GM18519 (cell line): ENCODE results near the gene BTNL9.
"Not testable (repeated sequence)": the region's sequence is repeated elsewhere in the genome, so short reads cannot be mapped to it uniquely, and the experiment has no call there.

Experiments used
- ATAC-seq: cut with Tn5 transposase; IDR thresholded peaks from one replicate; pipeline ENCODE4 v1.9.1; 2021; ENCODE audit warnings: mild to moderate bottlenecking, moderate library complexity; ENCODE audit not compliant: unreplicated experiment, low FRiP score

BTNL9 gene

GRCh38 chr5:181039931-181040630 lies at the start of gene BTNL9:
BTNL9 (plus strand) TSS chr5:181040266; CDS start chr5:181045490, 5,224 bp downstream.
- ATAC-seq = no peak

- ATAC-seq = no peak
Measured at GRCh38 chr5:180990882-180991242, 49.2 kb upstream of the BTNL9 start.

GRCh38 chr5:181001947-181002346 lies 38.1 kb upstream of the BTNL9 start:
- no peak for ATAC-seq

- no peak for ATAC-seq
Measured at GRCh38 chr5:181005791-181006190, 34.3 kb upstream of the BTNL9 start.

- ATAC-seq = no peak
Measured at GRCh38 chr5:181008136-181008535, 31.9 kb upstream of the BTNL9 start.

GRCh38 chr5:181010018-181010417 lies 30.0 kb upstream of the BTNL9 start:
- not testable (repeated sequence) for ATAC-seq

- not testable (repeated sequence) for ATAC-seq
Measured at GRCh38 chr5:181014654-181015053, 25.4 kb upstream of the BTNL9 start.

GRCh38 chr5:181017448-181017847 lies 22.6 kb upstream of the BTNL9 start:
- not testable (repeated sequence) for ATAC-seq

- no peak for ATAC-seq
Measured at GRCh38 chr5:181020688-181021087, 19.4 kb upstream of the BTNL9 start.

- no peak for ATAC-seq
Measured at GRCh38 chr5:181024245-181025064, 15.6 kb upstream of the BTNL9 start.

GRCh38 chr5:181027452-181028031 lies 12.5 kb upstream of the BTNL9 start:
- ATAC-seq = no peak

- ATAC-seq = no peak
Measured at GRCh38 chr5:181028032-181028819, 11.8 kb upstream of the BTNL9 start.

- ATAC-seq = no peak
Measured at GRCh38 chr5:181031716-181032115, 8.3 kb upstream of the BTNL9 start.

- no peak for ATAC-seq
Measured at GRCh38 chr5:181035991-181036815, 3.9 kb upstream of the BTNL9 start.

- ATAC-seq = no peak
Measured at GRCh38 chr5:181036816-181037364, 3.2 kb upstream of the BTNL9 start.

- ATAC-seq = no peak
Measured at GRCh38 chr5:181037365-181037861, 2.7 kb upstream of the BTNL9 start.

- ATAC-seq = no peak
Measured at GRCh38 chr5:181039471-181039870, 595 bp upstream of the BTNL9 start.

- no peak for ATAC-seq
Measured at GRCh38 chr5:181040631-181040945, 522 bp downstream of the BTNL9 start.

- no peak for ATAC-seq
Measured at GRCh38 chr5:181041043-181041442, 977 bp downstream of the BTNL9 start.
